Smooth muscle cell (in vitro differentiated cells): ENCODE results near the gene NEU3. TPM values are rescaled to one million over a fixed set of nuclear protein-coding genes. Genes with fewer than 3 reads are reported as not detected.
A peak's percentile ranks its signal among the peaks of the same experiment; 100 is the strongest.
"Not testable (repeated sequence)": the region's sequence is repeated elsewhere in the genome, so short reads cannot be mapped to it uniquely, and the experiment has no call there.

Experiments used
- DNase-seq: peaks from one replicate; lab custom pipeline; 2025; ENCODE audit not compliant: unreplicated experiment; lab: John Stamatoyannopoulos, UW
- H2AFZ ChIP-seq: fragments of 200-600 bp; sonication (generic); 2 replicates; pipeline ENCODE4 v1.6.0; 2016; ENCODE audit warnings: antibody characterized with exemption, low read depth, mild to moderate bottlenecking
- H3F3A ChIP-seq: fragments of 200-600 bp; sonication (generic); 2 replicates; pipeline ENCODE4 v1.6.0; 2017; ENCODE audit warnings: antibody characterized with exemption, low read depth
- H3K27ac ChIP-seq: fragments of 200-600 bp; sonication (generic); 2 replicates; pipeline ENCODE4 v1.5.1; 2016; ENCODE audit warnings: low read depth, mild to moderate bottlenecking
- H3K27me3 ChIP-seq: fragments of 200-600 bp; sonication (generic); 2 replicates; pipeline ENCODE4 v1.6.1; 2016; ENCODE audit warnings: low read depth, mild to moderate bottlenecking
- H3K36me3 ChIP-seq: fragments of 200-600 bp; sonication (generic); 2 replicates; pipeline ENCODE4 v1.5.1; 2016; ENCODE audit warnings: low read depth
- H3K4me1 ChIP-seq: fragments of 200-600 bp; sonication (generic); 2 replicates; pipeline ENCODE4 v1.5.1; 2016; ENCODE audit warnings: low read depth
- H3K4me2 ChIP-seq: fragments of 200-600 bp; sonication (generic); 2 replicates; pipeline ENCODE4 v1.6.0; 2016; ENCODE audit warnings: mild to moderate bottlenecking
- H3K4me3 ChIP-seq: fragments of 200-600 bp; sonication (generic); 2 replicates; pipeline ENCODE4 v1.5.1; 2016; ENCODE audit warnings: mild to moderate bottlenecking
- H3K79me2 ChIP-seq: fragments of 200-600 bp; sonication (generic); 2 replicates; pipeline ENCODE4 v1.6.0; 2016; ENCODE audit warnings: low read depth, mild to moderate bottlenecking
- H3K9ac ChIP-seq: fragments of 200-600 bp; sonication (generic); 2 replicates; pipeline ENCODE4 v1.6.0; 2016; ENCODE audit warnings: low read depth
- H3K9me3 ChIP-seq: fragments of 200-600 bp; sonication (generic); replicated peaks from 2 replicates; pipeline ENCODE4 v1.5.1; 2016; ENCODE audit warnings: low read depth
- H4K20me1 ChIP-seq: fragments of 200-600 bp; sonication (generic); 2 replicates; pipeline ENCODE4 v1.6.0; 2016; ENCODE audit warnings: low read depth
- WGBS: methylation state at CpG from one replicate; pipeline ENCODE4 v1.1.7; 2016; ENCODE audit warnings: low lambda C conversion rate; 5-methylcytosine and 5-hydroxymethylcytosine counted together
- polyA plus RNA-seq: library from polyadenylated mRNA; unstranded; fragments of >200 nt; fragmentation: Nextera tagmentation; extraction: Ambion mirVana; gene quantifications from 2 replicates; pipeline ENCODE4 v1.2.1, GENCODE V29; 2016
- total RNA-seq: library from RNA; depleted of rRNA; stranded (reverse); fragments of >200 nt; gene quantifications from 2 replicates; pipeline ENCODE4 v1.2.3, GENCODE V29; 2014
- TF ChIP-seq, protein P1 (sequence below): fragments of 200-600 bp; sonication (generic); IDR thresholded peaks from 2 replicates; pipeline ENCODE4 v1.5.1; 2017; ENCODE audit warnings: borderline replicate concordance, mild to moderate bottlenecking, antibody characterized with exemption; ENCODE audit not compliant: insufficient read depth, poor library complexity, severe bottlenecking

The NEU3 gene
- total and polyA plus RNA-seq, 2 experiments from 2014 or later = 3.9 to 5.0 TPM

DNA sequence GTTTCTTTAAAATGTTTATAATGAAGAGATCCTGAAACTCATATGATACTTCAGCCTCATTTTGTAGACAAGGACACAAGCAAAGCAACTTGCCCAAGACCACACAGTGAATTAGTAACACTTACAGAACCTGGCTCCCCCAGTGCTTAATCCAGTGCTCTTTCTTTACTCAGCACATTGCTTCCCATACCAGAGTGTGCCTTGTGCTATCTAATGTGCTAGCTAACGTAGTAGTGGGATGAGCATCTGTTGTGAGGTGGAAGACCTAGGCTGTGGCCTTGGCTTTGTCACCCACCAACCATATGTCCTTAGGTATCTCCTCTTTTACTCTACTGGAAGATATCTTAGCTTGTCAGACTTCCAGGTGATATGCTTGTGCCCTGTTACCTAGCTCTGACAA, 34.5 kb upstream of the NEU3 start:
- Histone ChIP-seq H3K9ac (no peak overlapping the region), H3F3A (peaks cover 4% of the 10 kb centered on the region), H3K4me3 (no peak overlapping the region), H3K9me3 (no peaks in the 10 kb centered on the region), H3K36me3 (peaks cover 3% of the 10 kb centered on the region), H3K27me3 (no peaks in the 10 kb centered on the region), H3K4me2 (no peak overlapping the region), H3K27ac (no peak overlapping the region), H2AFZ (no peak overlapping the region), H3K79me2 (peaks cover 98% of the 10 kb centered on the region), H3K4me1 (peaks cover 21% of the 10 kb centered on the region), H4K20me1 (peaks cover 93% of the 10 kb centered on the region)
- TF ChIP-seq, protein P1, sequence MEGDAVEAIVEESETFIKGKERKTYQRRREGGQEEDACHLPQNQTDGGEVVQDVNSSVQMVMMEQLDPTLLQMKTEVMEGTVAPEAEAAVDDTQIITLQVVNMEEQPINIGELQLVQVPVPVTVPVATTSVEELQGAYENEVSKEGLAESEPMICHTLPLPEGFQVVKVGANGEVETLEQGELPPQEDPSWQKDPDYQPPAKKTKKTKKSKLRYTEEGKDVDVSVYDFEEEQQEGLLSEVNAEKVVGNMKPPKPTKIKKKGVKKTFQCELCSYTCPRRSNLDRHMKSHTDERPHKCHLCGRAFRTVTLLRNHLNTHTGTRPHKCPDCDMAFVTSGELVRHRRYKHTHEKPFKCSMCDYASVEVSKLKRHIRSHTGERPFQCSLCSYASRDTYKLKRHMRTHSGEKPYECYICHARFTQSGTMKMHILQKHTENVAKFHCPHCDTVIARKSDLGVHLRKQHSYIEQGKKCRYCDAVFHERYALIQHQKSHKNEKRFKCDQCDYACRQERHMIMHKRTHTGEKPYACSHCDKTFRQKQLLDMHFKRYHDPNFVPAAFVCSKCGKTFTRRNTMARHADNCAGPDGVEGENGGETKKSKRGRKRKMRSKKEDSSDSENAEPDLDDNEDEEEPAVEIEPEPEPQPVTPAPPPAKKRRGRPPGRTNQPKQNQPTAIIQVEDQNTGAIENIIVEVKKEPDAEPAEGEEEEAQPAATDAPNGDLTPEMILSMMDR = no peak
- WGBS = 96% methylated on average over 1 of the region's 1 CpG
- no peak for DNase-seq

DNA sequence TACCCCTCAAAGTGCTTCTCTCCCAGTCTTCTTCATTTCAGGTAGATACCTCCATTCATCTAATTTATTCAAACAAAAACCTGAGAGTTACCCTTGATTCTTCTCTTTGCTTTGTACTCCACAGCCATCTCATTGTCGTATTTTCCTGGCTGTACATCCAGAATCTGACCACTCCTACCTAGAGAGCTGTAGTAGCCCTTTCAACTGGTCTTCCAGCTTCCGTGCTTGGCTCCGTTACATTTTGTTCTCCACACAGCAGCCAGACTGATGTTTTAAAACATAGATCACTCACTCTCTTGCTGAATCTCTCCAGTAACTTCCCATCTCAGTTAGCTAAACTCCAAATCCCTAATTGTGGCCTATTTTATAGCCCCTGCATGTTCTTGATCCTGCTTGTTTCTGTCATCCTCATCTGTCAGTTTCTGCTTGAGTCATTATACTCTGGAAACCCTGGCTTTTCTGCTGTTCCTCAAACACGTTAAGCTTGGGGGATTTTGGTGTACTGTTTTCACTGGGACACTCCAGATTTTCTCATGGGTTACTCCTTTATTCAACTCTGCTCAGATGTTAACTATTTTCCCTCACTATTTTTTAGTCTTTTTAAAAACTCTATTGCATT, 32.2 kb upstream of the NEU3 start:
- Histone ChIP-seq H4K20me1 (peaks cover 99% of the 10 kb centered on the region), H3K4me1 (peaks cover 9% of the 10 kb centered on the region), H3K9me3 (no peaks in the 10 kb centered on the region), H3K4me2 (peak overlapping the region; percentile 59), H3K27ac (peak overlapping the region; percentile 72), H3F3A (peaks cover 4% of the 10 kb centered on the region), H3K27me3 (no peaks in the 10 kb centered on the region), H2AFZ (no peak overlapping the region), H3K9ac (no peak overlapping the region), H3K79me2 (peaks cover 98% of the 10 kb centered on the region), H3K4me3 (no peak overlapping the region), H3K36me3 (peaks cover 3% of the 10 kb centered on the region)
- no peak for DNase-seq
- 27% methylated on average over 4 of the region's 4 CpGs for WGBS
- TF ChIP-seq, protein P1 = no peak

DNA sequence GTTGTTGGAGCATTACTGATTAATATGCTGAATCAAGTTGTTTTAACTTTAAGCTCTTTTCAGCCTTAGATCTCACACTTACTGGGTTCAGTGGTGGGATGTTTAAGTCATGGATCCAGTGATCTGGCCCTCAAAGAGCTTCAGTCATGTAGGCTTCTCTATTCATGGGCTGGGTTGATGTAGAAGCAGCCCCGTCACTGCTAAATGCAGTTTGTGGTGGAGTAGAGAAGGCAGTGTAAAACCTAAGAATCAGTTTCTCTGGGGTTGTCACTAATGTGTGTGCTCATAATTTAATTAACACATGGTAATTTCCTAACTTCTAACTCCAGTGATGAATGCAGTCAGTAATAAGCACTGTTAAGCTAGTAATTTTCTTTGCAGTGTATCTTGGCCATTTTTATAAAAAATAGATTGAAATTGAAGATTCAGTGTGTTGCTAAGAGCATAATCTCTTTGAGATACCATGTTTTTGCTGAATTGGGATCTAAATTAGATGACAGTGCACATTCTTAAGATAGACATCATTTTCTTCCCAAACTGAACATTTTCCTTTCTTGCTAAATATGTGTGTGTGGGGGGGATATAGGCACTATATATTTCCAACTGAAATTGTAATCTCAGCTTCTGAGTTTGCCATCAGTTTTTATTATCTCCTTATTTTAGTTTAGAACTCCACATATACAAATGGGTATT, 30.6 kb upstream of the NEU3 start:
- Histone ChIP-seq H3K36me3 (peaks cover 3% of the 10 kb centered on the region), H3K9me3 (no peaks in the 10 kb centered on the region), H3K79me2 (peaks cover 98% of the 10 kb centered on the region), H3K27ac (no peak overlapping the region), H3K27me3 (no peaks in the 10 kb centered on the region), H3K9ac (no peak overlapping the region), H2AFZ (no peak overlapping the region), H4K20me1 (peaks cover 100% of the 10 kb centered on the region), H3F3A (peaks cover 4% of the 10 kb centered on the region), H3K4me3 (no peak overlapping the region), H3K4me1 (peaks cover 9% of the 10 kb centered on the region), H3K4me2 (no peak overlapping the region)
- DNase-seq = no peak
- WGBS = 95% methylated on average over 1 of the region's 1 CpG
- TF ChIP-seq, protein P1 = no peak

DNA sequence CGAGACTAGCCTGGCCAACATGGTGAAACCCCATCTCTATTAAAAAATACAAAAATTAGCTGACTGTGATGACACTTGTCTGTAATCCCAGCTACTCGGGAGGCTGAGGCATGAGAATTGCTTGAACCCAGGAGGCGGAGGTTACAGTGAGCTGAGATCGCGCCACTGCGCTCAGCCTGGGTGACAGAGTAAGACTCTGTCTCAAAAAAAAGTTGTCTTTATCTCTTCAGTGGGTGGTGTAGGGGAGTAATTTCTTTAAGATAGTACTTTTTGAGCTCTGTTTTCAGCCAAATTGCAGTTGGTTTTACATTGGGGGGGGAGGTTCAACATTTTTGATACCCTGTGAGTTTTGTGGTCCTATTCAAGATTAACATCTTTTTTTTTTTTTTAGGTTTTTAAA, 28.6 kb upstream of the NEU3 start:
- 94% methylated on average over 6 of the region's 6 CpGs for WGBS
- not testable (repeated sequence) for H3K36me3 ChIP-seq, H3K4me2 ChIP-seq, DNase-seq, H3K9ac ChIP-seq, H3F3A ChIP-seq, H3K27ac ChIP-seq, H3K4me3 ChIP-seq, H3K27me3 ChIP-seq, H3K4me1 ChIP-seq, H2AFZ ChIP-seq, H3K9me3 ChIP-seq
- H3K79me2 ChIP-seq = peaks cover 96% of the 10 kb centered on the region
- H4K20me1 ChIP-seq = peaks cover 100% of the 10 kb centered on the region
